ENCODE results near the gene PDE8B. TPM values are rescaled to one million over a fixed set of nuclear protein-coding genes. Genes with fewer than 3 reads are reported as not detected.

PDE8B gene
- total and polyA plus RNA-seq, 4 donors = 0.19 to 0.82 (median 0.49) TPM

DNA sequence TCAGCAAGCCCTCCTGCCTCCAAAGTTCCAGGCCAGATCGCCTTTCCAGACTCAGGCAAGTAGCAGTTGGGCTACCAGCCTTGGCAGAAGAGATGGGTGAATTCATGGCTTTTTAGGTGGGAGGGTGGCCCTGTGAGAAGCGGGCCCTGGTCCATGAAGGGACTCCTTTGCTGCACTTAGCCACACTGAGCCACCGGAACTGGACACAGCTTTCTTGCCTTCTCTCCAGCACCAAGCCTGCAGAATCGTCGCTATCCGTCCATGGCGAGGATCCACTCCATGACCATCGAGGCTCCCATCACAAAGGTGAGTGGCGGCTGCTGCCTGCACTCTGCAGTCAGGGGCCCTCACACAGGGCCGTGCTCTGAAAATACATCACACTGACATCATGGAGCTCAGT lies 196.7 kb downstream of the PDE8B start:
- no peak for TF ChIP-seq SP1 (IDR thresholded peaks at IDR 0.05)
- TF ChIP-seq EGR1 (IDR thresholded peaks at IDR 0.05; ENCODE audit: low read depth in 2 of 2) = no peak
- TF ChIP-seq, protein P1, sequence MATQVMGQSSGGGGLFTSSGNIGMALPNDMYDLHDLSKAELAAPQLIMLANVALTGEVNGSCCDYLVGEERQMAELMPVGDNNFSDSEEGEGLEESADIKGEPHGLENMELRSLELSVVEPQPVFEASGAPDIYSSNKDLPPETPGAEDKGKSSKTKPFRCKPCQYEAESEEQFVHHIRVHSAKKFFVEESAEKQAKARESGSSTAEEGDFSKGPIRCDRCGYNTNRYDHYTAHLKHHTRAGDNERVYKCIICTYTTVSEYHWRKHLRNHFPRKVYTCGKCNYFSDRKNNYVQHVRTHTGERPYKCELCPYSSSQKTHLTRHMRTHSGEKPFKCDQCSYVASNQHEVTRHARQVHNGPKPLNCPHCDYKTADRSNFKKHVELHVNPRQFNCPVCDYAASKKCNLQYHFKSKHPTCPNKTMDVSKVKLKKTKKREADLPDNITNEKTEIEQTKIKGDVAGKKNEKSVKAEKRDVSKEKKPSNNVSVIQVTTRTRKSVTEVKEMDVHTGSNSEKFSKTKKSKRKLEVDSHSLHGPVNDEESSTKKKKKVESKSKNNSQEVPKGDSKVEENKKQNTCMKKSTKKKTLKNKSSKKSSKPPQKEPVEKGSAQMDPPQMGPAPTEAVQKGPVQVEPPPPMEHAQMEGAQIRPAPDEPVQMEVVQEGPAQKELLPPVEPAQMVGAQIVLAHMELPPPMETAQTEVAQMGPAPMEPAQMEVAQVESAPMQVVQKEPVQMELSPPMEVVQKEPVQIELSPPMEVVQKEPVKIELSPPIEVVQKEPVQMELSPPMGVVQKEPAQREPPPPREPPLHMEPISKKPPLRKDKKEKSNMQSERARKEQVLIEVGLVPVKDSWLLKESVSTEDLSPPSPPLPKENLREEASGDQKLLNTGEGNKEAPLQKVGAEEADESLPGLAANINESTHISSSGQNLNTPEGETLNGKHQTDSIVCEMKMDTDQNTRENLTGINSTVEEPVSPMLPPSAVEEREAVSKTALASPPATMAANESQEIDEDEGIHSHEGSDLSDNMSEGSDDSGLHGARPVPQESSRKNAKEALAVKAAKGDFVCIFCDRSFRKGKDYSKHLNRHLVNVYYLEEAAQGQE (IDR thresholded peaks at IDR 0.05) = no peak
- TF ChIP-seq GABPA (IDR thresholded peaks at IDR 0.05 in 1 of 2, conservative IDR thresholded peaks at IDR 0.05 in 1 of 2) = no peak
- no peak for TF ChIP-seq JUND (IDR thresholded peaks at IDR 0.05)
- TF ChIP-seq MAX (IDR thresholded peaks at IDR 0.05) = no peak
- TF ChIP-seq, protein P2, sequence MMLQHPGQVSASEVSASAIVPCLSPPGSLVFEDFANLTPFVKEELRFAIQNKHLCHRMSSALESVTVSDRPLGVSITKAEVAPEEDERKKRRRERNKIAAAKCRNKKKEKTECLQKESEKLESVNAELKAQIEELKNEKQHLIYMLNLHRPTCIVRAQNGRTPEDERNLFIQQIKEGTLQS (IDR thresholded peaks at IDR 0.05) = no peak
- TF ChIP-seq FOXA1 (IDR thresholded peaks at IDR 0.05) = no peak
- H3K4me1 ChIP-seq (ENCODE audit: control insufficient read depth in 4 of 4, insufficient read depth in 4 of 4, low read length in 3 of 4) = peaks cover 0 to 3% (median 0%) of the 10 kb centered on the region in 4 donors
- no peak overlapping the region for H3K4me3 ChIP-seq (ENCODE audit: low read depth in 1 of 3, low read length in 3 of 3)
- no peak overlapping the region for H3K9ac ChIP-seq (ENCODE audit: low read depth in 1 of 2, low read length in 2 of 2)
- DNase-seq (ENCODE audit: low spot score) = no peak
- 91% methylated on average over 10 of the region's 10 CpGs for WGBS
- H3K36me3 ChIP-seq (ENCODE audit: control insufficient read depth in 4 of 4, insufficient read depth in 3 of 4, low read depth in 1 of 4, low read length in 3 of 4) = no peaks in the 10 kb centered on the region
- H3K27me3 ChIP-seq (ENCODE audit: control insufficient read depth in 4 of 4, insufficient read depth in 4 of 4, low read length in 3 of 4) = no peaks in the 10 kb centered on the region
- no peaks in the 10 kb centered on the region for H3K9me3 ChIP-seq (ENCODE audit: control insufficient read depth in 4 of 4, low read length in 3 of 4)
- H3K27ac ChIP-seq (ENCODE audit: low read depth in 1 of 2, low read length in 2 of 2) = no peak overlapping the region

- Histone ChIP-seq H3K9ac (ENCODE audit: low read depth in 1 of 2, low read length in 2 of 2) (no peak overlapping the region), H3K4me1 (ENCODE audit: control insufficient read depth in 4 of 4, insufficient read depth in 4 of 4, low read length in 3 of 4) (peaks cover 3 to 10% (median 3%) of the 10 kb centered on the region in 4 donors), H3K9me3 (ENCODE audit: control insufficient read depth in 4 of 4, low read length in 3 of 4) (no peaks in the 10 kb centered on the region), H3K4me3 (ENCODE audit: low read depth in 1 of 3, low read length in 3 of 3) (no peak overlapping the region), H3K27me3 (ENCODE audit: control insufficient read depth in 4 of 4, insufficient read depth in 4 of 4, low read length in 3 of 4) (no peaks in the 10 kb centered on the region), H3K36me3 (ENCODE audit: control insufficient read depth in 4 of 4, insufficient read depth in 3 of 4, low read depth in 1 of 4, low read length in 3 of 4) (no peaks in the 10 kb centered on the region), H3K27ac (ENCODE audit: low read depth in 1 of 2, low read length in 2 of 2) (no peak overlapping the region)
- DNase-seq (ENCODE audit: low spot score) = no peak
- no peak for TF ChIP-seq HNF4G (IDR thresholded peaks at IDR 0.05)
- TF ChIP-seq, protein P3, sequence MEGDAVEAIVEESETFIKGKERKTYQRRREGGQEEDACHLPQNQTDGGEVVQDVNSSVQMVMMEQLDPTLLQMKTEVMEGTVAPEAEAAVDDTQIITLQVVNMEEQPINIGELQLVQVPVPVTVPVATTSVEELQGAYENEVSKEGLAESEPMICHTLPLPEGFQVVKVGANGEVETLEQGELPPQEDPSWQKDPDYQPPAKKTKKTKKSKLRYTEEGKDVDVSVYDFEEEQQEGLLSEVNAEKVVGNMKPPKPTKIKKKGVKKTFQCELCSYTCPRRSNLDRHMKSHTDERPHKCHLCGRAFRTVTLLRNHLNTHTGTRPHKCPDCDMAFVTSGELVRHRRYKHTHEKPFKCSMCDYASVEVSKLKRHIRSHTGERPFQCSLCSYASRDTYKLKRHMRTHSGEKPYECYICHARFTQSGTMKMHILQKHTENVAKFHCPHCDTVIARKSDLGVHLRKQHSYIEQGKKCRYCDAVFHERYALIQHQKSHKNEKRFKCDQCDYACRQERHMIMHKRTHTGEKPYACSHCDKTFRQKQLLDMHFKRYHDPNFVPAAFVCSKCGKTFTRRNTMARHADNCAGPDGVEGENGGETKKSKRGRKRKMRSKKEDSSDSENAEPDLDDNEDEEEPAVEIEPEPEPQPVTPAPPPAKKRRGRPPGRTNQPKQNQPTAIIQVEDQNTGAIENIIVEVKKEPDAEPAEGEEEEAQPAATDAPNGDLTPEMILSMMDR (IDR thresholded peaks at IDR 0.05; ENCODE audit: low read depth, low read length, missing input control) = no peak
- no peak for TF ChIP-seq MAX (IDR thresholded peaks at IDR 0.05)
- no peak for TF ChIP-seq SP1 (IDR thresholded peaks at IDR 0.05)
- no peak for TF ChIP-seq FOXA1 (IDR thresholded peaks at IDR 0.05)
- no peak for TF ChIP-seq ZBTB33 (IDR thresholded peaks at IDR 0.05)
- TF ChIP-seq, protein P1 (IDR thresholded peaks at IDR 0.05) = no peak
- no peak for TF ChIP-seq FOXA2 (IDR thresholded peaks at IDR 0.05)
- TF ChIP-seq GABPA (IDR thresholded peaks at IDR 0.05 in 1 of 2, conservative IDR thresholded peaks at IDR 0.05 in 1 of 2) = no peak
- TF ChIP-seq HNF4A (conservative IDR thresholded peaks at IDR 0.05) = no peak
- no peak for TF ChIP-seq EGR1 (IDR thresholded peaks at IDR 0.05; ENCODE audit: low read depth in 2 of 2)
- 84% methylated on average over 10 of the region's 10 CpGs for WGBS
These were observed 199.6 kb downstream of the PDE8B start for GRCh38 chr5:77409870-77410621.
